Erythroblast (primary cell): ENCODE measurements around the gene KLHL5.
A peak's percentile ranks its signal among the peaks of the same experiment; 100 is the strongest.

Experiments
- DNase-seq, 2 experiments: peaks; one replicate each; lab custom pipeline; 2025; lab: John Stamatoyannopoulos, UW
- GATA1 ChIP-seq: IDR thresholded peaks from 2 replicates; pipeline ENCODE4 v1.6.1; 2011; ENCODE audit warnings: low read depth, mild to moderate bottlenecking, control low read depth, low read length, moderate library complexity
- POLR2A ChIP-seq: IDR thresholded peaks from 2 replicates; pipeline ENCODE4 v1.6.1; 2011; ENCODE audit warnings: mild to moderate bottlenecking, low read length

KLHL5 gene

GRCh38 chr4:39053983-39054382, 8.0 kb upstream of the KLHL5 start:
- TF ChIP-seq GATA1 (no peak), POLR2A (no peak)

DNA sequence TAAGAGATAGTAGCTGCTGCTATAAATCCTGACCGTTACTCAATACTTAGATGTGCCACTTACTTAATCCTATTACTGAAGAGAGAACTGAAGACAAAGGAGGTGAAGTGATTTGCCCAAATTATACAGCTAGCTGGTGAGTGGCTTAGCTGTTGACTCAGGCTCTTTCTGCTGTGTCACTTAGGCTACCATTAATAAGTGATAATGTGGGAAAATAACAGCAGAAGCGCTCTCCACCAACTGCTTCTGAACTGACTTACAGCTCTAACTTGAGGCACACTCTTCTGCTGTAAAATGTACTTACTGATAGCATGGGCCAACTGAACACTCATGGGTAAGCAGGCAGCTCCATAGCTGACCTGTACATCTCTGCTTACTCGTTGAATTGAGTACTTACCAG, 7.5 kb upstream of the KLHL5 start:
- TF ChIP-seq POLR2A = no peak
- TF ChIP-seq GATA1 = no peak
- DNase-seq = peak; percentile 16 to 24

More at GRCh38 chr4:39053983-39054382, 8.0 kb upstream of the KLHL5 start:
- DNase-seq = no peak

GRCh38 chr4:39056023-39056422, 6.0 kb upstream of the KLHL5 start:
- no peak for DNase-seq
- TF ChIP-seq POLR2A (no peak), GATA1 (no peak)

GRCh38 chr4:39061457-39061856, 575 bp upstream of the KLHL5 start:
- no peak for DNase-seq
- no peak for TF ChIP-seq POLR2A
- TF ChIP-seq GATA1 = no peak

- no peak for DNase-seq
- TF ChIP-seq POLR2A (no peak), GATA1 (no peak)
Measured at GRCh38 chr4:39062770-39063097, 702 bp downstream of the KLHL5 start.

GRCh38 chr4:39063430-39063829, 1.4 kb downstream of the KLHL5 start:
- TF ChIP-seq GATA1 (no peak), POLR2A (no peak)
- no peak for DNase-seq

GRCh38 chr4:39066371-39066770, 4.3 kb downstream of the KLHL5 start:
- DNase-seq = no peak
- TF ChIP-seq GATA1 (no peak), POLR2A (no peak)

- TF ChIP-seq POLR2A (no peak), GATA1 (no peak)
- no peak for DNase-seq
Measured at GRCh38 chr4:39067031-39067430, 5.0 kb downstream of the KLHL5 start.

DNA sequence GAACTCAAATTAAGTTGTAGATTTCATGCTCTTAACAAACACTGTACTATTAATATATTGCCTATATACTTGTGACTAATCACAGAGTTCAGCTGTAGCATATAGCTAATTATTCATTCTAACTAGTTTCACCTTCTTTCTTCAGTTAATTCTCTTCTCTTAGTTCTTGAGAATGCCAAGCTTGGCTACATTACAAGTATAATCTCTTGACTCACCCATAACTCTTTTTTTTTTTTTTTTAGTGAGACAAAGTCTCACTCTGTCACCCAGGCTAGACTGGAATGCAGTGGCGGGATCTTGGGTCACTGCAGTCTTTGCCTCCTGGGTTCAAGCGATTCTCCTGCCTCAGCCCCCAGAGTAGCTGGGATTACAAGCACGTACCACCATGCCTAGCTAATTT, 5.4 kb downstream of the KLHL5 start:
- no peak for DNase-seq
- TF ChIP-seq POLR2A = no peak
- TF ChIP-seq GATA1 = no peak

DNA sequence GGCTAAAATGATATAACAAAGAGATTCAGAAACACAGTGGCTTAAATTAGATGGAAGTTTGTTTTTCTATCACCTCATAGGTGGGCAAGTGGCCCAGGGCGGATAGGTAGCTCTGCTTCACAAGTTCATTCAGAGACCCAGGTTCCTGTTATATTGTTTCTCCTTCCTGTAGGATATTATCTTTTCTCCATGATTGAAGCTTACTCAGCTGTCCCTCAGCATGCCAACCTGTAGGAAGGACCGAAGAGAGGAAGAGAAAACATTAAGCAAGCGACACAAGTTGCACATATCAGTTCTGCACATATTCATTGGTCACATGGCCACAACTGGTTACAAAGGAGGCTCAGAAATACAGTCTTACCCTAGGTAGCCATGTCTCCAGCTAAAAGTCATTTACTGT, 6.9 kb downstream of the KLHL5 start:
- DNase-seq = no peak
- TF ChIP-seq POLR2A (no peak), GATA1 (no peak)

- no peak for TF ChIP-seq POLR2A
- DNase-seq = no peak
Measured at GRCh38 chr4:39078829-39079228, 16.8 kb downstream of the KLHL5 start.

- no peak for TF ChIP-seq POLR2A
- TF ChIP-seq GATA1 = no peak
- DNase-seq = no peak
Measured at GRCh38 chr4:39083164-39083563, 21.1 kb downstream of the KLHL5 start.

GRCh38 chr4:39085891-39086290, 23.9 kb downstream of the KLHL5 start:
- TF ChIP-seq GATA1 = no peak
- no peak for TF ChIP-seq POLR2A
- no peak for DNase-seq

DNA sequence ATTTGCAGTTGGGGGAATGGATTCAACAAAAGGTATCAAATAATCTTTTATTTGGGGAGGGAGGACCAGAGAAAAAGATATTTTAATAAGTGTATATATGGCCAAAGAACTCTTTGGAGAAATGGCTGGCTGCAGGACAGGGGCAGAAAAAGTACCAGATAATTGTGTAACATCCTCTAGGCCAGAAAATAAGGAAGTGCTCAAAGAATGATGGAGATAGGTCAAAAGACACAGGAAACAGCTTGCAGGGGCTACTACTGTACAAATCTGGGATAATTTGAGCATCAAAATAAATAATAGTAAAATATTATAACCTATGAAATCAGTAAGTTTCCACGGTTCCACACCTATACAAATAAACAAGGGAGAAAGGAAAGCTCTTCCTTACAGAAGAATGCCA, 34.8 kb downstream of the KLHL5 start:
- no peak for TF ChIP-seq GATA1
- TF ChIP-seq POLR2A = no peak
- DNase-seq = no peak

DNA sequence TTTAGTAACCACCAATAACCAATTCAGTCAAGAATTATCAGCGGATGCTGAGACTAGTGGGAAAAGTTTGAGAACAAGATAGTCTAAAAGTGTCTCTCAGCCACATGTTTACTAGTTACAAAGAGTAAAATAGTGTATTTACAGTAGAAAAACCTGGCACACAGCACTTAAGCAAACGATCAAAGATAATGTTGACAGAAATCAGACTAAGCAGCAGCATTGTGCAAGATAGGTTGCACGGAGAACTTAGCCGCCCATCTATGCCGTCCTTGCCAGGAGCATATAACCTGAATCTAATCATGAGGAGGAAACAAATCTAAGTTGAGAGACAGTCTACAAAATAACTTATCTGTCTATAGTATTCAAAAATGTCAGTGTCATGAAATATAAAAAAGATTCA, 35.3 kb downstream of the KLHL5 start:
- DNase-seq = no peak
- TF ChIP-seq POLR2A (no peak), GATA1 (no peak)

DNA sequence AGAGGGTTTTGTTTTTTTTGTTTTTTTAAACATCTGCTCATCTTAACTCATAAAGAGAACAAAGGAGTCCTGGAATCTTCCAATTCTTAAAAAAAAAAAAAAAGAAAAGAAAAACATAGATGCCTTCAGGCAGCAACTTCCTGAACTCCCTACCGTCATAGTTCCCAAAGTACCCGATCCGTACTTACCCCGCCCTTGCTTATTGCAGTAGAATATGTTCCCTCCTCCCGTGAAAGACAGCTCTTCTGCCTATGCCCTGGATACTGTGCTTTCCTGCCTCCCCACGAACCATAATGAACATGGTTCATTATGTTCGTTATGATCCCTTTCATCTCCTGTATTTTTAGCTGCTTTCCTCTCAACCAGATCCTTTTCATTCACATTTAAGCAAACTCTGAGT, 40.3 kb downstream of the KLHL5 start:
- DNase-seq = no peak
- TF ChIP-seq POLR2A (no peak), GATA1 (no peak)

DNA sequence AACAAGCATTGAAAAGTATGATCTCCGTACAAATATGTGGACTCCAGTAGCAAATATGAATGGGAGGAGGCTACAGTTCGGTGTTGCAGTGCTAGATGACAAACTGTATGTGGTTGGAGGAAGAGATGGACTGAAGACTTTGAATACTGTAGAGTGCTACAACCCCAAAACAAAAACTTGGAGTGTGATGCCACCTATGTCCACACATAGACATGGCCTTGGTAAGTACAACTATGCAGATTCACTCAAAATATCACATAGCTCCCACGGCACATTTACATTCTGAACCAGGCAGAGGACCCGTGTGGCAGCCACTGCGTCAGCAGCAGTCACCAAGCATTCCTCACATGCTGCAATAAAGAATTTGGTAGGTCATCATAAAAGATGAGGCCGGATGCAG, 41.3 kb downstream of the KLHL5 start:
- no peak for TF ChIP-seq GATA1
- no peak for TF ChIP-seq POLR2A

More for the DNA sequence above, 41.3 kb downstream of the KLHL5 start:
- no peak for DNase-seq
